B cell (primary cell): ENCODE results near the gene LRRC4B. TPM values are rescaled to one million over a fixed set of nuclear protein-coding genes. Genes with fewer than 3 reads are reported as not detected.

Experiments
- ATAC-seq: fragments of 200-7000 bp; cut with Tn5 transposase; one replicate; pipeline ENCODE4 v1.10.0; 2021; ENCODE audit warnings: low read depth, mild to moderate bottlenecking, moderate number of reproducible peaks, moderate library complexity
- CTCF ChIA-PET: fragments of 350-600 bp; sonication (Branson Sonifier 250); formaldehyde crosslinking; loops from one replicate; lab custom pipeline; 2021; ENCODE audit warnings: antibody characterized with exemption, inconsistent platforms; lab: Charles Lee
- POLR2A ChIA-PET: fragments of 350-600 bp; sonication (Branson Sonifier 250); formaldehyde crosslinking; loops from one replicate; lab custom pipeline; 2021; ENCODE audit warnings: antibody characterized with exemption; lab: Charles Lee
- DNase-seq: peaks from one replicate; pipeline ENCODE4 v3.0.0; 2013
- H2AFZ ChIP-seq: 2 replicates; pipeline ENCODE4 v1.6.1; 2012; ENCODE audit warnings: mild to moderate bottlenecking, low read depth, low read length; ENCODE audit not compliant: insufficient read depth, poor library complexity, severe bottlenecking
- H3K27ac ChIP-seq, 2 donors: 1 replicate in 1 of 2; 2 replicates in 1 of 2; pipeline ENCODE4 v1.5.1; 2012 to 2013; ENCODE audit warnings: low read length in 2 of 2, mild to moderate bottlenecking in 2 of 2, moderate library complexity in 1 of 2
- H3K27me3 ChIP-seq, 4 experiments: fragments of 200-600 bp in 1 of 4; sonication (generic) in 1 of 4; replicated peaks in 1 of 4; 1 replicate in 2 of 4; 2 replicates in 2 of 4; pipeline versions ENCODE4 v1.6.1 to v1.7.0; 2013 to 2016; ENCODE audit warnings: low read length in 3 of 4, mild to moderate bottlenecking in 2 of 4, mixed read lengths in 1 of 4, moderate library complexity in 1 of 4; ENCODE audit not compliant: insufficient read depth in 4 of 4, control insufficient read depth in 3 of 4; ENCODE audit errors: control extremely low read depth in 1 of 4
- H3K36me3 ChIP-seq, 2 experiments: replicated peaks in 1 of 2; 1 replicate in 1 of 2; 2 replicates in 1 of 2; pipeline versions ENCODE4 v1.6.1 to v1.7.1; 2013; ENCODE audit warnings: low read length in 1 of 2; ENCODE audit not compliant: insufficient read depth in 2 of 2, control insufficient read depth in 1 of 2; ENCODE audit errors: control extremely low read depth in 1 of 2, extremely low read depth in 1 of 2
- H3K4me1 ChIP-seq, 2 donors: fragments of 200-600 bp in 1 of 2; sonication (generic) in 1 of 2; 1 replicate in 1 of 2; 2 replicates in 1 of 2; pipeline versions ENCODE4 v1.5.1 to v1.6.1; 2013 to 2017; ENCODE audit warnings: low read length in 2 of 2; ENCODE audit not compliant: control insufficient read depth in 2 of 2, insufficient read depth in 2 of 2
- H3K4me2 ChIP-seq: replicated peaks from 2 replicates; pipeline ENCODE3; 2012; ENCODE audit warnings: mild to moderate bottlenecking, low read depth, low read length; ENCODE audit not compliant: poor library complexity, severe bottlenecking
- H3K4me3 ChIP-seq, 5 experiments: fragments of 200-600 bp in 1 of 5; sonication (generic) in 1 of 5; 1 replicate in 3 of 5; 2 replicates in 2 of 5; pipeline versions ENCODE4 v1.5.1 to v1.7.0; 2011 to 2016; ENCODE audit warnings: low read length in 4 of 5, mild to moderate bottlenecking in 4 of 5, low read depth in 2 of 5, control low read depth in 1 of 5, moderate library complexity in 1 of 5; ENCODE audit not compliant: insufficient read depth in 1 of 5; ENCODE audit errors: control extremely low read depth in 1 of 5, extremely low read depth in 1 of 5
- H3K79me2 ChIP-seq: fragments of 200-600 bp; sonication (generic); one replicate; pipeline ENCODE4 v1.6.0; 2016; ENCODE audit warnings: low read length; ENCODE audit not compliant: control insufficient read depth, insufficient read depth
- H3K9ac ChIP-seq: fragments of 200-600 bp; sonication (generic); 2 replicates; pipeline ENCODE4 v1.6.1; 2017; ENCODE audit warnings: mild to moderate bottlenecking, low read length, moderate library complexity
- H3K9me3 ChIP-seq, 3 donors: one replicate each; pipeline versions ENCODE4 v1.6.1 to v1.7.1; 2013; ENCODE audit warnings: low read length in 2 of 3; ENCODE audit not compliant: control insufficient read depth in 2 of 3, insufficient read depth in 1 of 3; ENCODE audit errors: control extremely low read depth in 1 of 3
- H4K20me1 ChIP-seq: 2 replicates; pipeline ENCODE4 v1.6.0; 2012; ENCODE audit warnings: mild to moderate bottlenecking, low read length; ENCODE audit not compliant: insufficient read depth, control insufficient read depth, poor library complexity, severe bottlenecking
- H3K27ac Mint-ChIP-seq: one replicate; pipeline ENCODE4 v1.8.0; 2021; ENCODE audit warnings: mixed read lengths
- H3K27me3 Mint-ChIP-seq: one replicate; pipeline ENCODE4 v1.8.0; 2021; ENCODE audit warnings: mixed read lengths
- H3K4me1 Mint-ChIP-seq: one replicate; pipeline ENCODE4 v1.8.0; 2021; ENCODE audit warnings: mixed read lengths
- H3K4me3 Mint-ChIP-seq: one replicate; pipeline ENCODE4 v1.8.0; 2021; ENCODE audit warnings: mixed read lengths
- H3K9me3 Mint-ChIP-seq: one replicate; pipeline ENCODE4 v1.8.0; 2022; ENCODE audit warnings: mixed read lengths; ENCODE audit not compliant: insufficient read depth
- EZH2 ChIP-seq: IDR thresholded peaks from 2 replicates; pipeline ENCODE4 v1.6.1; 2012; ENCODE audit warnings: borderline replicate concordance, low read depth, mild to moderate bottlenecking, moderate library complexity, low read length; ENCODE audit not compliant: insufficient read depth, poor library complexity, severe bottlenecking
- WGBS: methylation state at CpG from one replicate; pipeline ENCODE4 v1.1.5; 2013; ENCODE audit warnings: missing lambda C conversion rate; ENCODE audit not compliant: insufficient coverage; 5-methylcytosine and 5-hydroxymethylcytosine counted together
- intact Hi-C: fragments of 100-400 bp; cut with micrococcal nuclease; formaldehyde crosslinking; loops from one replicate; pipeline ENCODE4 v1.10.0; 2022
- polyA plus RNA-seq: library from polyadenylated mRNA; depleted of rRNA; stranded (reverse); fragments of >200 nt; gene quantifications from 2 replicates; pipeline ENCODE4 v1.2.3, GENCODE V29; 2012
- total RNA-seq, 2 donors: library from RNA; stranded (reverse); fragments of 120-200 nt in 1 of 2; gene quantifications; 1 replicate in 1 of 2; 2 replicates in 1 of 2; pipeline versions ENCODE4 v1.2.3 to v1.2.4, GENCODE V29; 2013 to 2022
- TF ChIP-seq, protein P1 (sequence below): fragments of 200-600 bp; IDR thresholded peaks from one replicate; pipeline ENCODE4 v1.8.0; 2022; ENCODE audit warnings: antibody characterized with exemption, mild to moderate bottlenecking

The LRRC4B gene
- total and polyA plus RNA-seq, 2 donors (not counting 1 experiment from before 2014, with no cell fraction given), result 0.03 TPM; not detected in 1

DNA sequence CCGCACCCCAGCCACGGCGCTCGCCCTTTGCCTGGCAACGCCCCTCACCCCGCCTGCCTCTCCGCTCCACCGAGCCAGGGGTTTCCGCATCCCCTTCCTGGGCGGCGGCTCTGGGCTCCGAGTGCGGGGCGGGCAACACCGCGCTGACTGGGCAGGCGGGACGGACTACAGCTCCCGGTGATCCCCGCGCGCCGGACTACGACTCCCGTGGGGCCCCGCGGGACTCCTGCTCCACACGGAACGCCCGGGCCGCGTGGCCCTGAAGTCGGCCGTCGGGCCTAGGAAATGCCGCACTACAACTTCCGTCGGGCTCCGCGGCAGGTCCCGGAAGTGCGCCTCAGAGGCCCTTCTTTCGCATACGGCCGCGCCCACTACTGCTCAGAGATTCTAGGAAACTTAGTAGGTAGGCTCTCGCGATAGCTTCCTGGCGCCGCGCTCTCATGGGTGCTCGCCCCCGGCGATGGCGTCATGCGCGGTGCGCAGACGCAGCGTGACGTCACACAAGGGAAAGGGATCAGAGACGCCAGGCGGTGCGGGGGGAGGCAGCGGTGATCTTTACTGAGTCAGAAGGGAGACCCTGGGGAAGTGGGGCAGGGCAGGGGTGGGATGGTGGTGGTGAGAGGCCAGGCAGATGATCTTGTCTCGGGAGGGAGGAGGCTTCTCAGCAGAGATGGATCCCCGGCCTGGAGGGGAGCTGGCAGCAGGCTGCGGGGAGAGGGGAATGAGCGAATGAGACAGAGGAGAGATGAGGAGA, 57.0 kb downstream of the LRRC4B start, which contains the start of gene JOSD2:
Gene JOSD2, minus strand, starts transcription at position 123 of the 754 bp plus-strand sequence. CDS start 760 bp downstream, outside the sequence.
- peaks cover 0 to 4% (median 0%) of the 10 kb centered on the region in 3 donors for H3K9me3 ChIP-seq
- DNase-seq (peak; percentile 99), ATAC-seq (peak; percentile 94)
- ChIA-PET CTCF (interaction anchor here (0.8 to 1.7 kb wide), 7 partner anchors 11 to 383 kb away, joined by 3 to 6 read pairs (median 3); partner anchors contain the start of genes KCNC3 and POLD1), POLR2A (interaction anchor here (0.6 to 1.2 kb wide), 10 partner anchors 51 to 577 kb away, joined by 3 to 10 read pairs (median 4); partner anchors contain the start of genes KCNC3, NR1H2 and POLD1)
- no peaks in the 10 kb centered on the region for H3K9me3 Mint-ChIP-seq
- TF ChIP-seq, protein P1, sequence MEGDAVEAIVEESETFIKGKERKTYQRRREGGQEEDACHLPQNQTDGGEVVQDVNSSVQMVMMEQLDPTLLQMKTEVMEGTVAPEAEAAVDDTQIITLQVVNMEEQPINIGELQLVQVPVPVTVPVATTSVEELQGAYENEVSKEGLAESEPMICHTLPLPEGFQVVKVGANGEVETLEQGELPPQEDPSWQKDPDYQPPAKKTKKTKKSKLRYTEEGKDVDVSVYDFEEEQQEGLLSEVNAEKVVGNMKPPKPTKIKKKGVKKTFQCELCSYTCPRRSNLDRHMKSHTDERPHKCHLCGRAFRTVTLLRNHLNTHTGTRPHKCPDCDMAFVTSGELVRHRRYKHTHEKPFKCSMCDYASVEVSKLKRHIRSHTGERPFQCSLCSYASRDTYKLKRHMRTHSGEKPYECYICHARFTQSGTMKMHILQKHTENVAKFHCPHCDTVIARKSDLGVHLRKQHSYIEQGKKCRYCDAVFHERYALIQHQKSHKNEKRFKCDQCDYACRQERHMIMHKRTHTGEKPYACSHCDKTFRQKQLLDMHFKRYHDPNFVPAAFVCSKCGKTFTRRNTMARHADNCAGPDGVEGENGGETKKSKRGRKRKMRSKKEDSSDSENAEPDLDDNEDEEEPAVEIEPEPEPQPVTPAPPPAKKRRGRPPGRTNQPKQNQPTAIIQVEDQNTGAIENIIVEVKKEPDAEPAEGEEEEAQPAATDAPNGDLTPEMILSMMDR, result no peak
- no peak for TF ChIP-seq EZH2
- peak within 1 kb of the TSS; percentile 91 for H3K4me2 ChIP-seq
- WGBS, result 2% methylated on average over 69 of the region's 69 CpGs
- no peaks in the 10 kb centered on the region for H3K36me3 ChIP-seq
- H3K27ac Mint-ChIP-seq, result peak within 1 kb of the TSS; percentile 100
- H3K9ac ChIP-seq, result peak within 1 kb of the TSS; percentile 82
- peaks cover 3% of the 10 kb centered on the region for H3K27me3 Mint-ChIP-seq
- H3K4me3 Mint-ChIP-seq, result peak within 1 kb of the TSS; percentile 96
- H3K4me1 Mint-ChIP-seq, result peaks cover 17% of the 10 kb centered on the region
- peak within 1 kb of the TSS; percentile 90 for H2AFZ ChIP-seq
- intact Hi-C loops, result loop anchor here (1.0 to 2.0 kb wide), 5 partner anchors 78 to 597 kb away; partner anchors contain the start of genes CTU1, MYBPC2 and NR1H2
- peak within 1 kb of the TSS; percentile 19 to 84 (median 62) for H3K4me3 ChIP-seq
- no peaks in the 10 kb centered on the region for H4K20me1 ChIP-seq
- H3K27me3 ChIP-seq, result peaks cover 0 to 25% (median 2%) of the 10 kb centered on the region in 4 experiments
- no peaks in the 10 kb centered on the region for H3K79me2 ChIP-seq
- H3K4me1 ChIP-seq, result peaks cover 14 to 20% of the 10 kb centered on the region in 2 donors
- peak within 1 kb of the TSS; percentile 87 to 98 for H3K27ac ChIP-seq
